Stromal cell of bone marrow (primary cell): ENCODE measurements around the gene FXYD6.

Source experiments
- DNase-seq: peaks from one replicate; pipeline ENCODE4 v3.0.0-alpha.2; 2012; ENCODE audit warnings: low read depth

Gene FXYD6

GRCh38 chr11:117792992-117793391 is 83.5 kb downstream of the FXYD6 start:
- no peak for DNase-seq

- DNase-seq, result no peak
These were observed 84.2 kb downstream of the FXYD6 start for GRCh38 chr11:117792241-117792640.

- no peak for DNase-seq
These were observed 86.2 kb downstream of the FXYD6 start for GRCh38 chr11:117790279-117790678.

- no peak for DNase-seq
These were observed 87.2 kb downstream of the FXYD6 start for GRCh38 chr11:117789241-117789640.
